Activated CD4-positive, alpha-beta T cell treated with anti-CD3 and anti-CD28 coated beads, Interleukin-2, amount 10 ng/mL, durations not matched to agents 24 days and 14 days (primary cell): Measurements from ENCODE around the gene HFM1. TPM values are rescaled to one million over a fixed set of nuclear protein-coding genes. Genes with fewer than 3 reads are reported as not detected.
A peak's percentile ranks its signal among the peaks of the same experiment; 100 is the strongest.
"Not testable (repeated sequence)": the region's sequence is repeated elsewhere in the genome, so short reads cannot be mapped to it uniquely, and the experiment has no call there.

Experiments used
- DNase-seq: peaks from one replicate; pipeline ENCODE4 v3.0.0; 2022
- H3K27ac Mint-ChIP-seq: one replicate; pipeline ENCODE4 v1.8.0; 2022; ENCODE audit warnings: mild to moderate bottlenecking, mixed read lengths
- H3K27me3 Mint-ChIP-seq: one replicate; pipeline ENCODE4 v1.8.0; 2022; ENCODE audit warnings: mixed read lengths
- H3K36me3 Mint-ChIP-seq: one replicate; pipeline ENCODE4 v1.8.0; 2022; ENCODE audit warnings: low read depth, mild to moderate bottlenecking, mixed read lengths
- H3K4me1 Mint-ChIP-seq: one replicate; pipeline ENCODE4 v1.8.0; 2021; ENCODE audit warnings: mixed read lengths
- H3K4me3 Mint-ChIP-seq: one replicate; pipeline ENCODE4 v1.8.0; 2022; ENCODE audit warnings: mild to moderate bottlenecking, moderate library complexity, mixed read lengths
- H3K9me3 Mint-ChIP-seq: one replicate; pipeline ENCODE4 v1.8.0; 2021; ENCODE audit warnings: mixed read lengths
- intact Hi-C: fragments of 100-400 bp; cut with micrococcal nuclease; formaldehyde crosslinking; loops from one replicate; pipeline ENCODE4 v1.15.1; 2023
- total RNA-seq: library from RNA; stranded (reverse); gene quantifications from 2 replicates; pipeline ENCODE4 v1.2.3, GENCODE V29; 2022

Gene HFM1
- total RNA-seq: not detected in 2 replicates

GRCh38 chr1:91404151-91405012, at the start of gene HFM1:
TSS of gene HFM1 (minus strand) at chr1:91404837. CDS start at chr1:91401082, 3,755 bp downstream.
- DNase-seq: peak; percentile 79
- no peaks in the 10 kb centered on the region for H3K9me3 Mint-ChIP-seq
- peak within 1 kb of the TSS; percentile 59 for H3K4me3 Mint-ChIP-seq
- H3K27ac Mint-ChIP-seq: no peak within 1 kb of the TSS
- H3K36me3 Mint-ChIP-seq: no peaks in the 10 kb centered on the region
- intact Hi-C loops: loop anchor here (2.0 kb wide), 1 partner anchor 122 kb away; no protein-coding TSS in a partner anchor
- H3K27me3 Mint-ChIP-seq: peaks cover 65% of the 10 kb centered on the region
- peaks cover 4% of the 10 kb centered on the region for H3K4me1 Mint-ChIP-seq

GRCh38 chr1:91454136-91454535, 49.5 kb upstream of the HFM1 start:
- H3K9me3 Mint-ChIP-seq: no peaks in the 10 kb centered on the region
- no peak for DNase-seq
- no peak overlapping the region for H3K4me3 Mint-ChIP-seq
- H3K27me3 Mint-ChIP-seq: peaks cover 7% of the 10 kb centered on the region
- H3K27ac Mint-ChIP-seq: no peak overlapping the region
- no peaks in the 10 kb centered on the region for H3K4me1 Mint-ChIP-seq
- intact Hi-C loops: no loop called here
- no peaks in the 10 kb centered on the region for H3K36me3 Mint-ChIP-seq

GRCh38 chr1:91450260-91450659, 45.6 kb upstream of the HFM1 start:
- DNase-seq: no peak
- Mint-ChIP-seq H3K36me3 (no peaks in the 10 kb centered on the region), H3K27me3 (peaks cover 7% of the 10 kb centered on the region), H3K4me3 (no peak overlapping the region), H3K4me1 (no peaks in the 10 kb centered on the region), H3K9me3 (no peaks in the 10 kb centered on the region), H3K27ac (no peak overlapping the region)
- intact Hi-C loops: no loop called here

GRCh38 chr1:91447782-91448181, 43.1 kb upstream of the HFM1 start:
- H3K4me1 Mint-ChIP-seq, DNase-seq, H3K27ac Mint-ChIP-seq, intact Hi-C loops, H3K36me3 Mint-ChIP-seq, H3K4me3 Mint-ChIP-seq, H3K27me3 Mint-ChIP-seq: not testable (repeated sequence)
- H3K9me3 Mint-ChIP-seq: peaks cover 11% of the 10 kb centered on the region

- H3K27me3 Mint-ChIP-seq: peaks cover 15% of the 10 kb centered on the region
- H3K27ac Mint-ChIP-seq: not testable (repeated sequence)
Observed at GRCh38 chr1:91441980-91442379, 37.3 kb upstream of the HFM1 start.

GRCh38 chr1:91440847-91441246, 36.2 kb upstream of the HFM1 start:
- Mint-ChIP-seq H3K36me3 (peaks cover 2% of the 10 kb centered on the region), H3K27ac (no peak overlapping the region), H3K4me3 (no peak overlapping the region), H3K9me3 (peaks cover 11% of the 10 kb centered on the region), H3K27me3 (peaks cover 17% of the 10 kb centered on the region), H3K4me1 (no peaks in the 10 kb centered on the region)
- DNase-seq: no peak
- intact Hi-C loops: no loop called here

More at GRCh38 chr1:91441980-91442379, 37.3 kb upstream of the HFM1 start:
- H3K4me1 Mint-ChIP-seq, intact Hi-C loops, H3K36me3 Mint-ChIP-seq, H3K4me3 Mint-ChIP-seq, DNase-seq: not testable (repeated sequence)
- peaks cover 11% of the 10 kb centered on the region for H3K9me3 Mint-ChIP-seq

GRCh38 chr1:91439016-91439415, 34.4 kb upstream of the HFM1 start:
- intact Hi-C loops: no loop called here
- no peak overlapping the region for H3K27ac Mint-ChIP-seq
- peaks cover 2% of the 10 kb centered on the region for H3K36me3 Mint-ChIP-seq
- H3K4me1 Mint-ChIP-seq: no peaks in the 10 kb centered on the region
- DNase-seq: no peak
- peaks cover 13% of the 10 kb centered on the region for H3K27me3 Mint-ChIP-seq
- no peak overlapping the region for H3K4me3 Mint-ChIP-seq
- H3K9me3 Mint-ChIP-seq: peaks cover 6% of the 10 kb centered on the region

- no peak overlapping the region for H3K4me3 Mint-ChIP-seq
- no peaks in the 10 kb centered on the region for H3K4me1 Mint-ChIP-seq
- no peaks in the 10 kb centered on the region for H3K9me3 Mint-ChIP-seq
- H3K36me3 Mint-ChIP-seq: no peaks in the 10 kb centered on the region
- H3K27me3 Mint-ChIP-seq: peaks cover 27% of the 10 kb centered on the region
- DNase-seq: no peak
- no peak overlapping the region for H3K27ac Mint-ChIP-seq
- intact Hi-C loops: no loop called here
Observed at GRCh38 chr1:91428182-91428798, 23.7 kb upstream of the HFM1 start.

- Mint-ChIP-seq H3K27ac (no peak overlapping the region), H3K36me3 (no peaks in the 10 kb centered on the region), H3K27me3 (peaks cover 31% of the 10 kb centered on the region), H3K9me3 (no peaks in the 10 kb centered on the region), H3K4me3 (no peak overlapping the region), H3K4me1 (no peaks in the 10 kb centered on the region)
- intact Hi-C loops: no loop called here
- DNase-seq: no peak
Observed at GRCh38 chr1:91427741-91428140, 23.1 kb upstream of the HFM1 start.

- peaks cover 38% of the 10 kb centered on the region for H3K27me3 Mint-ChIP-seq
- intact Hi-C loops: not testable (repeated sequence)
Observed at GRCh38 chr1:91422523-91422922, 17.9 kb upstream of the HFM1 start.

GRCh38 chr1:91412371-91412770, 7.7 kb upstream of the HFM1 start:
- Mint-ChIP-seq H3K36me3 (no peaks in the 10 kb centered on the region), H3K4me3 (no peak overlapping the region), H3K27me3 (peaks cover 27% of the 10 kb centered on the region), H3K9me3 (no peaks in the 10 kb centered on the region), H3K27ac (no peak overlapping the region), H3K4me1 (no peaks in the 10 kb centered on the region)
- intact Hi-C loops: no loop called here
- no peak for DNase-seq

More at GRCh38 chr1:91422523-91422922, 17.9 kb upstream of the HFM1 start:
- not testable (repeated sequence) for H3K9me3 Mint-ChIP-seq, H3K27ac Mint-ChIP-seq, H3K4me3 Mint-ChIP-seq, H3K36me3 Mint-ChIP-seq, DNase-seq, H3K4me1 Mint-ChIP-seq

- Mint-ChIP-seq H3K9me3 (no peaks in the 10 kb centered on the region), H3K4me1 (peaks cover 4% of the 10 kb centered on the region), H3K36me3 (no peaks in the 10 kb centered on the region), H3K27ac (no peak overlapping the region), H3K4me3 (no peak overlapping the region), H3K27me3 (peaks cover 65% of the 10 kb centered on the region)
- no peak for DNase-seq
- intact Hi-C loops: no loop called here
Observed at GRCh38 chr1:91406773-91407389, 2.2 kb upstream of the HFM1 start.

GRCh38 chr1:91402023-91402422, 2.6 kb downstream of the HFM1 start:
- no peak for DNase-seq
- Mint-ChIP-seq H3K36me3 (no peaks in the 10 kb centered on the region), H3K27me3 (peaks cover 53% of the 10 kb centered on the region), H3K9me3 (no peaks in the 10 kb centered on the region), H3K4me3 (no peak overlapping the region), H3K27ac (no peak overlapping the region), H3K4me1 (peaks cover 4% of the 10 kb centered on the region)
- intact Hi-C loops: no loop called here

- H3K27me3 Mint-ChIP-seq: peaks cover 39% of the 10 kb centered on the region
- no peak overlapping the region for H3K4me3 Mint-ChIP-seq
- H3K27ac Mint-ChIP-seq: no peak overlapping the region
- peaks cover 4% of the 10 kb centered on the region for H3K4me1 Mint-ChIP-seq
- DNase-seq: no peak
- H3K36me3 Mint-ChIP-seq: no peaks in the 10 kb centered on the region
- no peaks in the 10 kb centered on the region for H3K9me3 Mint-ChIP-seq
- intact Hi-C loops: no loop called here
Observed at GRCh38 chr1:91400133-91400725, 4.4 kb downstream of the HFM1 start.
